ENCODE results near the gene SPTLC3.

- TF ChIP-seq, protein P1, sequence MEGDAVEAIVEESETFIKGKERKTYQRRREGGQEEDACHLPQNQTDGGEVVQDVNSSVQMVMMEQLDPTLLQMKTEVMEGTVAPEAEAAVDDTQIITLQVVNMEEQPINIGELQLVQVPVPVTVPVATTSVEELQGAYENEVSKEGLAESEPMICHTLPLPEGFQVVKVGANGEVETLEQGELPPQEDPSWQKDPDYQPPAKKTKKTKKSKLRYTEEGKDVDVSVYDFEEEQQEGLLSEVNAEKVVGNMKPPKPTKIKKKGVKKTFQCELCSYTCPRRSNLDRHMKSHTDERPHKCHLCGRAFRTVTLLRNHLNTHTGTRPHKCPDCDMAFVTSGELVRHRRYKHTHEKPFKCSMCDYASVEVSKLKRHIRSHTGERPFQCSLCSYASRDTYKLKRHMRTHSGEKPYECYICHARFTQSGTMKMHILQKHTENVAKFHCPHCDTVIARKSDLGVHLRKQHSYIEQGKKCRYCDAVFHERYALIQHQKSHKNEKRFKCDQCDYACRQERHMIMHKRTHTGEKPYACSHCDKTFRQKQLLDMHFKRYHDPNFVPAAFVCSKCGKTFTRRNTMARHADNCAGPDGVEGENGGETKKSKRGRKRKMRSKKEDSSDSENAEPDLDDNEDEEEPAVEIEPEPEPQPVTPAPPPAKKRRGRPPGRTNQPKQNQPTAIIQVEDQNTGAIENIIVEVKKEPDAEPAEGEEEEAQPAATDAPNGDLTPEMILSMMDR (IDR thresholded peaks at IDR 0.05) = no peak
- TF ChIP-seq POLR2A (IDR thresholded peaks at IDR 0.05) = no peak
Observed at GRCh38 chr20:13022401-13023155, 13.8 kb downstream of the SPTLC3 start.

Data from lower leg skin (tissue), 3 donors.